LNCAP (cell line): Measurements from ENCODE around the gene FAAP24.

Experiments used
- TF ChIP-seq, protein P1 (sequence below): fragments of 450-650 bp; IDR thresholded peaks from 2 replicates; pipeline ENCODE4 v1.5.1; 2017; ENCODE audit warnings: mild to moderate bottlenecking

FAAP24 gene

DNA sequence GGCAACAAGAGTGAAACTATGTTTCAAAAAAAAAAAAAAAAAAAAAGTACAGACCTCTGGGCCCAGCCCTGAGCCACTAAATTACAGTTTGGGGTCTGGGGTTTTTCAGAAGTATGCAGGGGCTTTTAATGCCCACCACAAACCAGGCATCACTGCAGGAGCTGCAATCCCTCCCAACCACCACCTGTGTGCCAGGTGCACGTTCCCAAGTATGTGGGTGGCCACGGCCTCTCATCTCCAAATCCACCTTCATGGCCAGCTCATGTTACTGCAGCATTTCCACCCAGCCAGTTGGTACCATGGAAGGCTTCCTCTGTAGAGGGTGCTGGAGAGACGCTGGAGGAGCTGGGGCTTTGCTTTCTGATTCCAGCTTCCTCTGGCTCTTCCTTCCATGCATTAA, 26.8 kb upstream of the FAAP24 start:
- TF ChIP-seq, protein P1, sequence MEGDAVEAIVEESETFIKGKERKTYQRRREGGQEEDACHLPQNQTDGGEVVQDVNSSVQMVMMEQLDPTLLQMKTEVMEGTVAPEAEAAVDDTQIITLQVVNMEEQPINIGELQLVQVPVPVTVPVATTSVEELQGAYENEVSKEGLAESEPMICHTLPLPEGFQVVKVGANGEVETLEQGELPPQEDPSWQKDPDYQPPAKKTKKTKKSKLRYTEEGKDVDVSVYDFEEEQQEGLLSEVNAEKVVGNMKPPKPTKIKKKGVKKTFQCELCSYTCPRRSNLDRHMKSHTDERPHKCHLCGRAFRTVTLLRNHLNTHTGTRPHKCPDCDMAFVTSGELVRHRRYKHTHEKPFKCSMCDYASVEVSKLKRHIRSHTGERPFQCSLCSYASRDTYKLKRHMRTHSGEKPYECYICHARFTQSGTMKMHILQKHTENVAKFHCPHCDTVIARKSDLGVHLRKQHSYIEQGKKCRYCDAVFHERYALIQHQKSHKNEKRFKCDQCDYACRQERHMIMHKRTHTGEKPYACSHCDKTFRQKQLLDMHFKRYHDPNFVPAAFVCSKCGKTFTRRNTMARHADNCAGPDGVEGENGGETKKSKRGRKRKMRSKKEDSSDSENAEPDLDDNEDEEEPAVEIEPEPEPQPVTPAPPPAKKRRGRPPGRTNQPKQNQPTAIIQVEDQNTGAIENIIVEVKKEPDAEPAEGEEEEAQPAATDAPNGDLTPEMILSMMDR, result no peak

DNA sequence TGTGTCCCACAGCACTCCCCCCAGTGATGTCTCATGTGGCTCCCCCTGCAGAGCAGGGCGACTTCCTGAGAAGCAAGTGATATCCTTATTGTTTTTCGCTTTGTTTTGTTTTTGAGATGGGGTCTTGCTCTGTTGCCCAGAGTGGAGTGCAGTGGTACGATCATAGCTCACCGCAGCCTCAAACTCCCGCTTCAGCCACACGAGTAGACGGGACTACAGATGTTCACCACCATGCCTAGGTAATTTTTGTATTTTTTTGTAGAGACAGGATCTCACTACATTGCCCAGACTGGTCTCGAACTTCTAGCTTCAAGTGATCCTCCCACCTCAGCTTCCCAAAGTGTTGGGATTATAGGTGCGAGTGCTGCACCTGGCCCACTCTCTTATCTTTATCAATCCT, 5.3 kb upstream of the FAAP24 start:
- TF ChIP-seq, protein P1, result no peak

DNA sequence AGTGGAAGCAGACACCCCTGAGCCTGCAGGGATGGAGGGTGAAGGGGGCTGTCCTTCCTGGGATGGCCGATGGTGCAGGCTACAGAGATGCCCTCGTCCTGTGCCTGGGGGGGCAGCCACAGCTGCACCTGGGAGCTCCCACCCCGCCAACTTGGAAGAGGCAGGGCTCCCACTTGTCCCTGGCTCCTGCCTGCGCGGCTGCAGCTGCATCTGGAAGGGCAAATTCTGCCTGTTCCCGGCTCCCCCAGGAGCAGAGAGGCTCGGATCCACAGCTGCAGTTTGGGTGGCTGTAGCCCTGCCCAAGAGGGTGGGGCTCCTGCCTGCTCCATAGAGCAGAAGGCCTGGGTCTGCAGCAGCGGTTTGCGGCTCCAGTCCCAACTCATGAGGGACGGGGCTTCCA, 2.5 kb upstream of the FAAP24 start:
- TF ChIP-seq, protein P1, result no peak

DNA sequence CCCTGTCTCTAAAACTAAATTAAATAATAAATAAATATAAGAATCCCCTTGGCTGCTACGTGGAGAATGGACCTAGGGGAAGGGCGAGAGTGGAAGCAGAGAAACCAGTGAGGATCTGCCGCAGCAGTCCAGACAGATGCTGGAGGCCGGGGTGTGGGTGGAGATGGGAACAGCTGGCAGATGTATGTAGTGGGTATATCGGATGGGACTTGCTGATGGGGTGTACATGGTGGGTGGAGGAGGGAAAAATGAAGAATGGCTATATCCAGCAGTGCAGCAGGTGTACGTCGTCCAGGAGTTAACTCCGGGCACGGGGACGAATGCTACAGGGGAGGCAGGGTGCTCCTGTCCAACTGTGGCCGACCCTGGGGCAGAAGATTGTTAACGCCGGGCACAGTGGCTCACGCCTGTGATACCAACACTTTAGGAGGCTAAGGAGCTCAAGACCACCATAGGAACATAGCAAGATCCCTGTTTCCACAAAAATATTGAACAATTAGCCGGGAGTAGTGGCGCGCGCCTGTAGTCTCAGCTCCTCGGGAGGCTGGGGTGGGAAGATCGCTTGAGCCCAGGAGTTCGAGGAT, 938 bp upstream of the FAAP24 start:
- TF ChIP-seq, protein P1, result no peak

DNA sequence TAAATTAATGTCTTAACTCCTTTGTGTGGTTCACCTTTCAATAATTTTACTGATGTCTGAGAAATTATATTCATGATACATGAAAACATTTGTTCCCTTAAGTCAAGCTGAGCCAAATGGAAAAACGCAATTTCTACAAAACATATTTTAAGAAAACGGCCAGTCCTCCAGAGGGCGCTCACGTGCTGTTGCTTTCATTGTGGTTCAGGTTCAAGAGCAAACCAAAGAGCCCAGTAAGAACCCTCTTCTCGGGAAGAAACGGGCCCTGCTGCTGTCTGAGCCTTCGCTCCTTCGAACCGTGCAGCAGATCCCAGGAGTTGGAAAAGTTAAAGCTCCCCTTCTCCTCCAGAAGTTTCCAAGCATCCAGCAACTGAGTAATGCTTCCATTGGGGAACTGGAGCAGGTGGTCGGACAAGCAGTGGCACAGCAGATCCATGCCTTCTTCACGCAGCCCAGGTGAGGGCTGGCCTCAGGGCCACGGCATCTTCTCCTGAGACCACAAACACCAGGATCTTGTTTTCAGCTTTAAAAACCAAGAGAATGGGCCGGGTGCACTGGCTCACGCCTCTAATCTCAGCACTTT, 4.3 kb downstream of the FAAP24 start:
- TF ChIP-seq, protein P1, result peak; percentile 85

DNA sequence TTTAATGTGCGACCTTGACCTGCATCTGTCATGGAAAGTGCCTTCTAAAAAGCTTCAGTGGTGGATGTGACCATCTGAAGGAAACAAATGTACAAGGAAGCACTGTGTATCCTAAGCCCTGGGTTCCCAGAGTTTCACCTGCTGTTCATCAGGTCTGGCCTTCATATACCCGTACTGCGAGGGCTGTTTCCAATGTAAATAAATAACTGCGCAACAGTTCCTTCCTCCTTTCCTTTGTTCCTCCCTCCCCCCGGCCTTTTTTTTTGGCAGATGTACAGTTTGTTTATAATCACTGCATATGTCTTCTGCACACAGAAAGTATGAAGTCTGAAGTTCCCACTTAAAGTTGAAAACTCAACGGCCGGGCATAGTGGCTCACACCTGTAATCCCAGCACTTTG, 5.2 kb downstream of the FAAP24 start:
- TF ChIP-seq, protein P1, result no peak

DNA sequence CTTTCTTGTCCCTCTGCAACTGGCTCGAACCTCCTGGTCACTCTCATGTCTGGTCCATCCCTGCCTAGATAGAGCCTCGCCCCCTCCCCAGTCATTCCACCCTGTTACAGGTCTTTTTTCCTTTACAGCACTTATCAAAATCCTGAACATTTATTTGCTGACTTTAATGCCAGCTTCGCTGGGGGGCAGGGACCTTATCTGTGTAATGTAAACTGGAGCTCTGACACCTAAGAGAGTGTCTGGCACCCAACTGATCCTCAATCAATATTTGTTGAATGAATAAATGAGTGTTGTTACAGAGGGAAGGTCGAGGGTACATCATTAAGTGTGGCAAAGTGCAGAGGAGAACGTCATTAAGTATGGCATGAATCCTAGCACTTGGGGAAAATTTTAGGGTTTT, 16.7 kb downstream of the FAAP24 start:
- TF ChIP-seq, protein P1, result no peak
